GM12878 (cell line): ENCODE data around the gene CDYL2. TPM values are rescaled to one million over a fixed set of nuclear protein-coding genes. Genes with fewer than 3 reads are reported as not detected.

Experiments used
- ATAC-seq: fragments of 200-7000 bp; cut with Tn5 transposase; 3 replicates; pipeline ENCODE4 v1.9.1; 2020; ENCODE audit warnings: mild to moderate bottlenecking, moderate library complexity
- BruUV-seq: library from RNA; stranded (reverse); fragments of 400-500 nt; replicated peaks from 2 replicates; lab custom pipeline; 2021; lab: Mats Ljungman, UMichigan
- CTCF ChIA-PET: fragments of 300-600 bp; sonication (Branson Sonifier 250); formaldehyde crosslinking; extraction: SDS; loops from one replicate; lab custom pipeline; 2021; ENCODE audit warnings: inconsistent platforms; lab: Yijun Ruan, JAX
- POLR2A ChIA-PET: fragments of 350-600 bp; formaldehyde crosslinking; extraction: SDS; loops from one replicate; lab custom pipeline; 2021; ENCODE audit warnings: inconsistent platforms; lab: Charles Lee
- RAD21 ChIA-PET: fragments of 300-600 bp; sonication (Branson Sonifier 250); formaldehyde crosslinking; loops from one replicate; lab custom pipeline; 2023; ENCODE audit warnings: antibody characterized with exemption; ENCODE audit not compliant: unreplicated experiment; lab: Charles Lee
- SMC1A ChIA-PET: fragments of 300-600 bp; sonication (Branson Sonifier 250); formaldehyde crosslinking; loops from one replicate; lab custom pipeline; 2023; ENCODE audit not compliant: unreplicated experiment, uncharacterized antibody; lab: Charles Lee
- DNase-seq: peaks from one replicate; pipeline ENCODE4 v3.0.0-alpha.2; 2011; ENCODE audit warnings: low read depth, low spot score
- FAIRE-seq: peaks from 3 replicates; lab custom pipeline; 2011; peaks lifted over from hg19 to GRCh38; lab: Jason Lieb, UNC
- H2AFZ ChIP-seq: 2 replicates; pipeline ENCODE4 v1.6.0; 2011; ENCODE audit warnings: low read depth, low read length, control low read depth; ENCODE audit not compliant: control insufficient read depth
- H3K27ac ChIP-seq: 2 replicates; pipeline ENCODE4 v1.5.1; 2011; ENCODE audit warnings: control low read depth; ENCODE audit not compliant: control insufficient read depth, insufficient read depth
- H3K27me3 ChIP-seq, 2 experiments: replicated peaks in 1 of 2; 2 replicates each; pipeline versions ENCODE4 v1.6.0 to v1.6.1; 2011; ENCODE audit warnings: low read length in 1 of 2; ENCODE audit not compliant: control insufficient read depth in 2 of 2, insufficient read depth in 2 of 2
- H3K36me3 ChIP-seq, 2 experiments: 2 replicates each; pipeline ENCODE4 v1.5.1; 2011; ENCODE audit warnings: low read length in 1 of 2; ENCODE audit not compliant: control insufficient read depth in 2 of 2, insufficient read depth in 2 of 2
- H3K4me1 ChIP-seq: 2 replicates; pipeline ENCODE4 v1.6.1; 2011; ENCODE audit warnings: mild to moderate bottlenecking, low read length, moderate library complexity, mixed read lengths; ENCODE audit not compliant: control insufficient read depth, insufficient read depth
- H3K4me2 ChIP-seq: 2 replicates; pipeline ENCODE4 v1.6.0; 2011; ENCODE audit warnings: control low read depth; ENCODE audit not compliant: control insufficient read depth, insufficient read depth
- H3K4me3 ChIP-seq: fragments of 200-600 bp; sonication (generic); 2 replicates; pipeline ENCODE4 v1.5.1; 2016
- H3K79me2 ChIP-seq: 2 replicates; pipeline ENCODE4 v1.6.0; 2011; ENCODE audit warnings: low read length; ENCODE audit not compliant: control insufficient read depth, insufficient read depth
- H3K9ac ChIP-seq: 2 replicates; pipeline ENCODE4 v1.8.0; 2011; ENCODE audit warnings: low read length, control low read depth, mixed read lengths; ENCODE audit not compliant: control insufficient read depth, insufficient read depth
- H3K9me3 ChIP-seq: replicated peaks from 3 replicates; pipeline ENCODE4 v1.5.1; 2011; ENCODE audit warnings: mild to moderate bottlenecking, low read length; ENCODE audit not compliant: control insufficient read depth, insufficient read depth
- H4K20me1 ChIP-seq: 2 replicates; pipeline ENCODE4 v1.6.0; 2011; ENCODE audit not compliant: control insufficient read depth, insufficient read depth
- BACH1 ChIP-seq: fragments of 450-650 bp; IDR thresholded peaks from 2 replicates; pipeline ENCODE4 v1.6.1; 2017; ENCODE audit warnings: mild to moderate bottlenecking, borderline replicate concordance
- BMI1 ChIP-seq: fragments of 450-650 bp; IDR thresholded peaks from 2 replicates; pipeline ENCODE4 v1.6.1; 2016; ENCODE audit warnings: mild to moderate bottlenecking, moderate library complexity, borderline replicate concordance
- EP300 ChIP-seq, 2 experiments: fragments of 150-350 bp in 1 of 2; IDR thresholded peaks; 2 replicates each; pipeline ENCODE4 v1.6.1; 2011 to 2012; ENCODE audit warnings: low read depth in 2 of 2, low read length in 2 of 2, borderline replicate concordance in 1 of 2, improper control_type of control experiment in 1 of 2, inconsistent platforms in 1 of 2; ENCODE audit not compliant: control insufficient read depth in 1 of 2
- GABPA ChIP-seq: IDR thresholded peaks from 2 replicates; pipeline ENCODE4 v1.6.1; 2014; ENCODE audit warnings: antibody characterized with exemption, low read depth, mild to moderate bottlenecking, inconsistent platforms
- HDAC2 ChIP-seq: fragments of 200-600 bp; sonication (generic); IDR thresholded peaks from 2 replicates; pipeline ENCODE4 v1.6.1; 2017
- IRF5 ChIP-seq: fragments of 450-650 bp; IDR thresholded peaks from 2 replicates; pipeline ENCODE4 v1.6.1; 2017; ENCODE audit warnings: borderline replicate concordance
- KAT2A ChIP-seq: conservative IDR thresholded peaks from 2 replicates; pipeline ENCODE4 v1.6.1; 2011; ENCODE audit warnings: low read depth, low read length; ENCODE audit not compliant: control insufficient read depth
- MXI1 ChIP-seq: fragments of 150-350 bp; IDR thresholded peaks from 2 replicates; pipeline ENCODE4 v1.6.1; 2011; ENCODE audit warnings: low read depth, mild to moderate bottlenecking, inconsistent platforms, low read length, improper control_type of control experiment
- MYB ChIP-seq: fragments of 150-350 bp; IDR thresholded peaks from 2 replicates; pipeline ENCODE4 v1.6.1; 2014; ENCODE audit warnings: mild to moderate bottlenecking, low read depth, low read length, borderline replicate concordance
- MYC ChIP-seq: IDR thresholded peaks from 2 replicates; pipeline ENCODE4 v1.6.1; 2011; ENCODE audit warnings: mild to moderate bottlenecking, low read length, moderate library complexity, inconsistent platforms; ENCODE audit not compliant: insufficient read depth, insufficient replicate concordance, insufficient read length, severe bottlenecking
- NFYA ChIP-seq: IDR thresholded peaks from 2 replicates; pipeline ENCODE4 v1.6.1; 2011; ENCODE audit warnings: low read depth, mild to moderate bottlenecking, low read length, improper control_type of control experiment, borderline replicate concordance
- RAD21 ChIP-seq: IDR thresholded peaks from 2 replicates; pipeline ENCODE4 v1.6.1; 2011; ENCODE audit warnings: mild to moderate bottlenecking, low read depth, low read length, moderate library complexity; ENCODE audit not compliant: insufficient read depth
- RBBP5 ChIP-seq: fragments of 200-600 bp; sonication (generic); conservative IDR thresholded peaks from 2 replicates; pipeline ENCODE4 v1.6.1; 2016
- RCOR1 ChIP-seq: conservative IDR thresholded peaks from 2 replicates; pipeline ENCODE4 v1.6.1; 2012; ENCODE audit warnings: low read depth, low read length, improper control_type of control experiment
- TARDBP ChIP-seq: IDR thresholded peaks from 2 replicates; pipeline ENCODE4 v1.6.1; 2016; ENCODE audit warnings: borderline replicate concordance
- TCF12 ChIP-seq: IDR thresholded peaks from 2 replicates; pipeline ENCODE4 v1.6.1; 2011; ENCODE audit warnings: low read depth, mild to moderate bottlenecking, low read length
- YBX1 ChIP-seq: fragments of 450-650 bp; IDR thresholded peaks from 2 replicates; pipeline ENCODE4 v1.6.1; 2016; ENCODE audit warnings: antibody characterized with exemption
- ZNF384 ChIP-seq: IDR thresholded peaks from 2 replicates; pipeline ENCODE4 v1.6.1; 2012; ENCODE audit warnings: low read depth, mild to moderate bottlenecking, low read length, improper control_type of control experiment, borderline replicate concordance
- WGBS: methylation state at CpG from one replicate; pipeline ENCODE4 v1.1.6; 2016; ENCODE audit warnings: low lambda C conversion rate; ENCODE audit not compliant: insufficient replicate concordance, insufficient coverage; ENCODE audit errors: missing lambda C conversion rate; 5-methylcytosine and 5-hydroxymethylcytosine counted together
- in situ Hi-C: fragments of 300-500 bp; cut with MboI; formaldehyde crosslinking; loops from 9 replicates; pipeline ENCODE4 v1.14.3; 2018; ENCODE audit warnings: mixed read lengths
- intact Hi-C: fragments of 100-400 bp; cut with micrococcal nuclease; formaldehyde crosslinking; loops from one replicate; pipeline ENCODE4 v1.14.2; 2022; ENCODE audit not compliant: unreplicated experiment
- polyA plus RNA-seq, 11 experiments: library from polyadenylated mRNA; depleted of rRNA in 4 of 11; unstranded in 6 of 11; stranded (reverse) in 5 of 11; fragments of >200 nt; fragmentation: Nextera tagmentation in 4 of 11; fragmentation: Illumina TruSeq in 1 of 11; extraction: Ambion mirVana in 4 of 11; extraction: Trizol in 1 of 11; gene quantifications; 1 replicate in 1 of 11; 2 replicates in 10 of 11; pipeline versions ENCODE4 v1.2.1 to v1.2.3, GENCODE V29; 2011 to 2016; ENCODE audit warnings: inconsistent platforms in 2 of 11, missing spikeins in 2 of 11, low read depth in 1 of 11
- total RNA-seq, 4 experiments: library from RNA; depleted of rRNA in 3 of 4; stranded (reverse); fragments of >200 nt in 3 of 4; fragmentation: Illumina TruSeq in 1 of 4; extraction: Trizol in 1 of 4; gene quantifications; 2 replicates each; pipeline versions ENCODE4 v1.2.1 to v1.2.3, GENCODE V29; 2013 to 2021
- TF ChIP-seq, protein P1 (sequence below): fragments of 150-350 bp; IDR thresholded peaks from 2 replicates; pipeline ENCODE4 v1.6.1; 2014; ENCODE audit warnings: mild to moderate bottlenecking, low read depth, low read length

Gene CDYL2
- total and polyA plus RNA-seq, 10 of the 15 experiments (the other 5 are each of a cell fraction or from before 2014, with no cell fraction given): 0.27 to 22.9 (median 3.9) TPM

DNA sequence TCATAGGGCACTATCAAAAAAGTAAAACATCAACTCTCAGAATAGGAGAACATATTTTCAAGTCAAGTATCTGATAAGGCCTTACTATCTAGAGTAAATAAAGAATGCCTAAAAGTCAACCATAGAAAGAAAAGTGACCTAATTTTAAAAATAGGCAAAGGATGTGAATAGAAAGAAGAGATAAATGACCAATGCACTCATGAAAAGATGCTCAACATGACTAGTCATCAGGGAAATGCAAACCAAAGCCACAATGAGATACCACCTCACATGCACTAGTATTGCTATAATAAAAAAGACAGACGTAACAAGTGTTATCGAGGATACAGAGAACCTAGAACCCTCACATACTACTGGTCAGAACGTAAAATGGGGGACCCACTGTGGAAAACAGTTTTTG lies 172.8 kb downstream of the CDYL2 start:
- no peak for TF ChIP-seq KAT2A
- TF ChIP-seq IRF5: no peak
- TF ChIP-seq RAD21: no peak
- no peak for TF ChIP-seq MXI1
- no peak for TF ChIP-seq EP300 (IDR thresholded peaks at IDR 0.05; ENCODE audit: borderline replicate concordance in 1 of 2, control insufficient read depth in 1 of 2, low read depth in 2 of 2, low read length in 2 of 2)
- no peak for TF ChIP-seq YBX1
- no peak for TF ChIP-seq RBBP5
- TF ChIP-seq TCF12: no peak
- TF ChIP-seq, protein P1, sequence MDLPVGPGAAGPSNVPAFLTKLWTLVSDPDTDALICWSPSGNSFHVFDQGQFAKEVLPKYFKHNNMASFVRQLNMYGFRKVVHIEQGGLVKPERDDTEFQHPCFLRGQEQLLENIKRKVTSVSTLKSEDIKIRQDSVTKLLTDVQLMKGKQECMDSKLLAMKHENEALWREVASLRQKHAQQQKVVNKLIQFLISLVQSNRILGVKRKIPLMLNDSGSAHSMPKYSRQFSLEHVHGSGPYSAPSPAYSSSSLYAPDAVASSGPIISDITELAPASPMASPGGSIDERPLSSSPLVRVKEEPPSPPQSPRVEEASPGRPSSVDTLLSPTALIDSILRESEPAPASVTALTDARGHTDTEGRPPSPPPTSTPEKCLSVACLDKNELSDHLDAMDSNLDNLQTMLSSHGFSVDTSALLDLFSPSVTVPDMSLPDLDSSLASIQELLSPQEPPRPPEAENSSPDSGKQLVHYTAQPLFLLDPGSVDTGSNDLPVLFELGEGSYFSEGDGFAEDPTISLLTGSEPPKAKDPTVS: no peak
- TF ChIP-seq BACH1: no peak
- TF ChIP-seq HDAC2: no peak
- no peak for TF ChIP-seq GABPA
- TF ChIP-seq TARDBP: no peak
- TF ChIP-seq ZNF384: no peak
- TF ChIP-seq NFYA: no peak
- no peak for TF ChIP-seq MYB
- TF ChIP-seq BMI1: no peak
- no peak for TF ChIP-seq RCOR1
- no peak for TF ChIP-seq MYC
- ChIA-PET SMC1A (no interaction called here), RAD21 (no interaction called here), POLR2A (no interaction called here), CTCF (no interaction called here)
- Histone ChIP-seq H4K20me1 (no peaks in the 10 kb centered on the region), H3K36me3 (no peaks in the 10 kb centered on the region), H3K27me3 (no peaks in the 10 kb centered on the region), H3K9me3 (no peaks in the 10 kb centered on the region; the same call in 1 of the 3 replicates), H3K4me1 (peaks cover 11% of the 10 kb centered on the region; the same call in 1 of the 2 replicates), H3K79me2 (no peaks in the 10 kb centered on the region), H3K4me2 (no peak overlapping the region), H2AFZ (no peak overlapping the region), H3K27ac (no peak overlapping the region), H3K9ac (no peak overlapping the region), H3K4me3 (no peak overlapping the region)
- intact Hi-C loops: no loop called here
- no peak for ATAC-seq
- DNase-seq: no peak
- no peak for FAIRE-seq
- in situ Hi-C loops: loop anchor here (10.0 kb wide), 1 partner anchor 63 kb away; no protein-coding TSS in a partner anchor
- 64% methylated on average over 3 of the region's 3 CpGs for WGBS
- BruUV-seq: no TSS peak
